Liver (tissue), 9 donors: ENCODE results near the gene TANGO2. TPM values are rescaled to one million over a fixed set of nuclear protein-coding genes. Genes with fewer than 3 reads are reported as not detected.

Experiments
- DNase-seq: peaks from one replicate; pipeline ENCODE4 v3.0.0-alpha.2; 2017; ENCODE audit warnings: low spot score
- H3K27ac ChIP-seq, 2 donors: one replicate each; pipeline ENCODE4 v1.7.0; 2013; ENCODE audit warnings: inconsistent platforms in 2 of 2, low read length in 2 of 2, control low read depth in 1 of 2, low read depth in 1 of 2, mild to moderate bottlenecking in 1 of 2
- H3K27me3 ChIP-seq, 4 donors: one replicate each; pipeline versions ENCODE4 v1.6.1 to v1.7.0; 2013; ENCODE audit warnings: low read length in 3 of 4, inconsistent platforms in 1 of 4, mild to moderate bottlenecking in 1 of 4, moderate library complexity in 1 of 4; ENCODE audit not compliant: control insufficient read depth in 4 of 4, insufficient read depth in 4 of 4
- H3K36me3 ChIP-seq, 4 donors: one replicate each; pipeline versions ENCODE4 v1.6.1 to v1.7.0; 2013; ENCODE audit warnings: low read length in 3 of 4, mild to moderate bottlenecking in 3 of 4, low read depth in 1 of 4, moderate library complexity in 1 of 4; ENCODE audit not compliant: control insufficient read depth in 4 of 4, insufficient read depth in 3 of 4
- H3K4me1 ChIP-seq, 4 donors: one replicate each; pipeline versions ENCODE4 v1.6.1 to v1.7.0; 2013; ENCODE audit warnings: low read length in 3 of 4, mild to moderate bottlenecking in 3 of 4, moderate library complexity in 1 of 4; ENCODE audit not compliant: control insufficient read depth in 4 of 4, insufficient read depth in 4 of 4
- H3K4me3 ChIP-seq, 3 donors: one replicate each; pipeline versions ENCODE4 v1.6.1 to v1.7.0; 2013; ENCODE audit warnings: low read length in 3 of 3, control low read depth in 1 of 3, low read depth in 1 of 3, mild to moderate bottlenecking in 1 of 3
- H3K9ac ChIP-seq, 2 donors: one replicate each; pipeline ENCODE4 v1.7.0; 2013; ENCODE audit warnings: low read length in 2 of 2, mild to moderate bottlenecking in 2 of 2, moderate library complexity in 2 of 2, control low read depth in 1 of 2, low read depth in 1 of 2
- H3K9me3 ChIP-seq, 4 donors: one replicate each; pipeline versions ENCODE4 v1.6.1 to v1.7.0; 2013; ENCODE audit warnings: low read length in 3 of 4; ENCODE audit not compliant: control insufficient read depth in 4 of 4
- ATF3 ChIP-seq: IDR thresholded peaks from 2 replicates; pipeline ENCODE4 v1.6.1; 2016; ENCODE audit warnings: antibody characterized with exemption
- EGR1 ChIP-seq, 2 donors: IDR thresholded peaks; 2 replicates each; pipeline ENCODE4 v1.6.1; 2016 to 2018; ENCODE audit warnings: antibody characterized with exemption in 2 of 2, low read depth in 2 of 2
- FOXA1 ChIP-seq: IDR thresholded peaks from 2 replicates; pipeline ENCODE4 v1.6.1; 2016; ENCODE audit warnings: antibody characterized with exemption
- FOXA2 ChIP-seq: IDR thresholded peaks from 2 replicates; pipeline ENCODE4 v1.6.1; 2016; ENCODE audit warnings: antibody characterized with exemption
- GABPA ChIP-seq, 2 donors: IDR thresholded peaks in 1 of 2; conservative IDR thresholded peaks in 1 of 2; 2 replicates each; pipeline ENCODE4 v1.6.1; 2016; ENCODE audit warnings: antibody characterized with exemption in 2 of 2, mild to moderate bottlenecking in 1 of 2, moderate library complexity in 1 of 2
- HNF4A ChIP-seq, 2 donors: conservative IDR thresholded peaks; 2 replicates each; pipeline ENCODE4 v1.6.1; 2016; ENCODE audit warnings: antibody characterized with exemption in 2 of 2, mild to moderate bottlenecking in 2 of 2
- HNF4G ChIP-seq: IDR thresholded peaks from 2 replicates; pipeline ENCODE4 v1.6.1; 2016; ENCODE audit warnings: antibody characterized with exemption
- JUND ChIP-seq, 2 donors: IDR thresholded peaks; 2 replicates each; pipeline ENCODE4 v1.6.1; 2016; ENCODE audit warnings: antibody characterized with exemption in 2 of 2
- MAX ChIP-seq: IDR thresholded peaks from 2 replicates; pipeline ENCODE4 v1.6.1; 2016; ENCODE audit warnings: antibody characterized with exemption
- NR2F2 ChIP-seq: IDR thresholded peaks from 2 replicates; pipeline ENCODE4 v1.6.1; 2016; ENCODE audit warnings: antibody characterized with exemption
- RAD21 ChIP-seq, 2 donors: IDR thresholded peaks; 2 replicates each; pipeline ENCODE4 v1.6.1; 2016; ENCODE audit warnings: antibody characterized with exemption in 2 of 2, mild to moderate bottlenecking in 2 of 2
- RXRA ChIP-seq, 2 donors: IDR thresholded peaks; 2 replicates each; pipeline ENCODE4 v1.6.1; 2017 to 2018; ENCODE audit warnings: antibody characterized with exemption in 2 of 2, mild to moderate bottlenecking in 1 of 2
- SP1 ChIP-seq: IDR thresholded peaks from 2 replicates; pipeline ENCODE4 v1.6.1; 2018; ENCODE audit warnings: antibody characterized with exemption, mild to moderate bottlenecking
- TAF1 ChIP-seq: conservative IDR thresholded peaks from 2 replicates; pipeline ENCODE4 v1.6.1; 2016; ENCODE audit warnings: antibody characterized with exemption, mild to moderate bottlenecking
- YY1 ChIP-seq: IDR thresholded peaks from 2 replicates; pipeline ENCODE4 v1.6.1; 2016; ENCODE audit warnings: antibody characterized with exemption, mild to moderate bottlenecking
- WGBS: extraction: QIAGEN DNeasy Blood & Tissue Kit; methylation state at CpG from one replicate; pipeline ENCODE4 v1.1.7; 2013; 5-methylcytosine and 5-hydroxymethylcytosine counted together
- polyA plus RNA-seq, 2 donors: library from polyadenylated mRNA; stranded (reverse) in 1 of 2; unstranded in 1 of 2; fragments of 200-250 nt in 1 of 2; fragments of >200 nt in 1 of 2; fragmentation: Nextera tagmentation in 1 of 2; extraction: Ambion mirVana in 1 of 2; gene quantifications; one replicate each; pipeline versions ENCODE4 v1.2.1 to v1.2.3, GENCODE V29; 2013 to 2015
- total RNA-seq, 2 donors: library from RNA; depleted of rRNA; stranded (reverse); fragments of >200 nt; gene quantifications; one replicate each; pipeline ENCODE4 v1.2.3, GENCODE V29; 2014
- TF ChIP-seq, protein P1 (sequence below): fragments of 150-350 bp; IDR thresholded peaks from 2 replicates; pipeline ENCODE4 v1.5.1; 2017; ENCODE audit warnings: improper control_type of control experiment, low read depth, low read length; ENCODE audit not compliant: missing input control
- TF ChIP-seq, protein P2 (sequence below): IDR thresholded peaks from 2 replicates; pipeline ENCODE4 v1.6.1; 2016; ENCODE audit warnings: antibody characterized with exemption
- TF ChIP-seq, protein P3 (sequence below): IDR thresholded peaks from 2 replicates; pipeline ENCODE4 v1.6.1; 2016; ENCODE audit warnings: antibody characterized with exemption, mild to moderate bottlenecking
- donor health status: healthy.
- donor health status: healthy.
- donor health status: healthy.
- donor health status: healthy.
- donor health status: healthy.

The TANGO2 gene
- total and polyA plus RNA-seq, 4 donors, result 10.8 to 153 (median 16.1) TPM

- H3K4me3 ChIP-seq, result no peak overlapping the region
- no peak overlapping the region for H3K9ac ChIP-seq
- no peak overlapping the region for H3K27ac ChIP-seq
- peaks cover 10 to 48% (median 18%) of the 10 kb centered on the region in 4 donors for H3K36me3 ChIP-seq
- no peaks in the 10 kb centered on the region for H3K4me1 ChIP-seq
- 93% methylated on average over 14 of the region's 14 CpGs for WGBS
- DNase-seq, result no peak
- H3K9me3 ChIP-seq, result no peaks in the 10 kb centered on the region
- TF ChIP-seq RXRA (IDR thresholded peaks at IDR 0.05) (no peak), MAX (no peak), EGR1 (IDR thresholded peaks at IDR 0.05; ENCODE audit: low read depth in 2 of 2) (no peak), SP1 (no peak), FOXA1 (no peak), RAD21 (IDR thresholded peaks at IDR 0.05) (no peak), HNF4A (conservative IDR thresholded peaks at IDR 0.05) (no peak), FOXA2 (no peak), TAF1 (no peak), JUND (IDR thresholded peaks at IDR 0.05) (no peak), GABPA (IDR thresholded peaks at IDR 0.05 in 1 of 2, conservative IDR thresholded peaks at IDR 0.05 in 1 of 2) (no peak), HNF4G (no peak), YY1 (no peak), NR2F2 (no peak), ATF3 (no peak)
- TF ChIP-seq, protein P1, sequence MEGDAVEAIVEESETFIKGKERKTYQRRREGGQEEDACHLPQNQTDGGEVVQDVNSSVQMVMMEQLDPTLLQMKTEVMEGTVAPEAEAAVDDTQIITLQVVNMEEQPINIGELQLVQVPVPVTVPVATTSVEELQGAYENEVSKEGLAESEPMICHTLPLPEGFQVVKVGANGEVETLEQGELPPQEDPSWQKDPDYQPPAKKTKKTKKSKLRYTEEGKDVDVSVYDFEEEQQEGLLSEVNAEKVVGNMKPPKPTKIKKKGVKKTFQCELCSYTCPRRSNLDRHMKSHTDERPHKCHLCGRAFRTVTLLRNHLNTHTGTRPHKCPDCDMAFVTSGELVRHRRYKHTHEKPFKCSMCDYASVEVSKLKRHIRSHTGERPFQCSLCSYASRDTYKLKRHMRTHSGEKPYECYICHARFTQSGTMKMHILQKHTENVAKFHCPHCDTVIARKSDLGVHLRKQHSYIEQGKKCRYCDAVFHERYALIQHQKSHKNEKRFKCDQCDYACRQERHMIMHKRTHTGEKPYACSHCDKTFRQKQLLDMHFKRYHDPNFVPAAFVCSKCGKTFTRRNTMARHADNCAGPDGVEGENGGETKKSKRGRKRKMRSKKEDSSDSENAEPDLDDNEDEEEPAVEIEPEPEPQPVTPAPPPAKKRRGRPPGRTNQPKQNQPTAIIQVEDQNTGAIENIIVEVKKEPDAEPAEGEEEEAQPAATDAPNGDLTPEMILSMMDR, result no peak
- TF ChIP-seq, protein P2, sequence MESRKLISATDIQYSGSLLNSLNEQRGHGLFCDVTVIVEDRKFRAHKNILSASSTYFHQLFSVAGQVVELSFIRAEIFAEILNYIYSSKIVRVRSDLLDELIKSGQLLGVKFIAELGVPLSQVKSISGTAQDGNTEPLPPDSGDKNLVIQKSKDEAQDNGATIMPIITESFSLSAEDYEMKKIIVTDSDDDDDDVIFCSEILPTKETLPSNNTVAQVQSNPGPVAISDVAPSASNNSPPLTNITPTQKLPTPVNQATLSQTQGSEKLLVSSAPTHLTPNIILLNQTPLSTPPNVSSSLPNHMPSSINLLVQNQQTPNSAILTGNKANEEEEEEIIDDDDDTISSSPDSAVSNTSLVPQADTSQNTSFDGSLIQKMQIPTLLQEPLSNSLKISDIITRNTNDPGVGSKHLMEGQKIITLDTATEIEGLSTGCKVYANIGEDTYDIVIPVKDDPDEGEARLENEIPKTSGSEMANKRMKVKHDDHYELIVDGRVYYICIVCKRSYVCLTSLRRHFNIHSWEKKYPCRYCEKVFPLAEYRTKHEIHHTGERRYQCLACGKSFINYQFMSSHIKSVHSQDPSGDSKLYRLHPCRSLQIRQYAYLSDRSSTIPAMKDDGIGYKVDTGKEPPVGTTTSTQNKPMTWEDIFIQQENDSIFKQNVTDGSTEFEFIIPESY, result no peak
- TF ChIP-seq, protein P3, sequence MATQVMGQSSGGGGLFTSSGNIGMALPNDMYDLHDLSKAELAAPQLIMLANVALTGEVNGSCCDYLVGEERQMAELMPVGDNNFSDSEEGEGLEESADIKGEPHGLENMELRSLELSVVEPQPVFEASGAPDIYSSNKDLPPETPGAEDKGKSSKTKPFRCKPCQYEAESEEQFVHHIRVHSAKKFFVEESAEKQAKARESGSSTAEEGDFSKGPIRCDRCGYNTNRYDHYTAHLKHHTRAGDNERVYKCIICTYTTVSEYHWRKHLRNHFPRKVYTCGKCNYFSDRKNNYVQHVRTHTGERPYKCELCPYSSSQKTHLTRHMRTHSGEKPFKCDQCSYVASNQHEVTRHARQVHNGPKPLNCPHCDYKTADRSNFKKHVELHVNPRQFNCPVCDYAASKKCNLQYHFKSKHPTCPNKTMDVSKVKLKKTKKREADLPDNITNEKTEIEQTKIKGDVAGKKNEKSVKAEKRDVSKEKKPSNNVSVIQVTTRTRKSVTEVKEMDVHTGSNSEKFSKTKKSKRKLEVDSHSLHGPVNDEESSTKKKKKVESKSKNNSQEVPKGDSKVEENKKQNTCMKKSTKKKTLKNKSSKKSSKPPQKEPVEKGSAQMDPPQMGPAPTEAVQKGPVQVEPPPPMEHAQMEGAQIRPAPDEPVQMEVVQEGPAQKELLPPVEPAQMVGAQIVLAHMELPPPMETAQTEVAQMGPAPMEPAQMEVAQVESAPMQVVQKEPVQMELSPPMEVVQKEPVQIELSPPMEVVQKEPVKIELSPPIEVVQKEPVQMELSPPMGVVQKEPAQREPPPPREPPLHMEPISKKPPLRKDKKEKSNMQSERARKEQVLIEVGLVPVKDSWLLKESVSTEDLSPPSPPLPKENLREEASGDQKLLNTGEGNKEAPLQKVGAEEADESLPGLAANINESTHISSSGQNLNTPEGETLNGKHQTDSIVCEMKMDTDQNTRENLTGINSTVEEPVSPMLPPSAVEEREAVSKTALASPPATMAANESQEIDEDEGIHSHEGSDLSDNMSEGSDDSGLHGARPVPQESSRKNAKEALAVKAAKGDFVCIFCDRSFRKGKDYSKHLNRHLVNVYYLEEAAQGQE, result no peak
- H3K27me3 ChIP-seq, result no peaks in the 10 kb centered on the region
Measured at GRCh38 chr22:20053407-20054033, 32.6 kb downstream of the TANGO2 start.
